Ovary (tissue), 9 donors: ENCODE measurements around the gene CCT3. TPM values are rescaled to one million over a fixed set of nuclear protein-coding genes. Genes with fewer than 3 reads are reported as not detected.

ENCODE experiments used
- DNase-seq, 5 donors: peaks; one replicate each; pipeline ENCODE4 v3.0.0-alpha.2; 2019 to 2020
- H3K27ac ChIP-seq, 2 donors: fragments of 200-600 bp; one replicate each; pipeline versions ENCODE4 v1.5.1 to v1.8.0; 2019 to 2022
- H3K27me3 ChIP-seq: fragments of 200-600 bp; one replicate; pipeline ENCODE4 v1.8.0; 2022
- H3K36me3 ChIP-seq: fragments of 200-600 bp; sonication (generic); one replicate; pipeline ENCODE4 v1.5.1; 2019
- H3K4me1 ChIP-seq: one replicate; pipeline ENCODE4 v1.8.1; 2013; ENCODE audit warnings: mild to moderate bottlenecking, moderate library complexity; ENCODE audit not compliant: insufficient read depth
- H3K4me3 ChIP-seq: fragments of 200-600 bp; sonication (generic); one replicate; pipeline ENCODE4 v1.5.1; 2017
- H3K9me3 ChIP-seq, 2 donors: fragments of 200-600 bp in 1 of 2; sonication (generic) in 1 of 2; one replicate each; pipeline versions ENCODE4 v1.5.1 to v1.8.1; 2013 to 2019; ENCODE audit warnings: mild to moderate bottlenecking in 1 of 2, moderate library complexity in 1 of 2
- CTCF ChIP-seq, 3 donors: fragments of 450-650 bp in 2 of 3; fragments of 200-600 bp in 1 of 3; IDR thresholded peaks; one replicate each; pipeline versions ENCODE4 v1.5.1 to v1.8.0; 2016 to 2022; ENCODE audit warnings: antibody characterized with exemption in 3 of 3, mild to moderate bottlenecking in 1 of 3
- EP300 ChIP-seq: sonication (generic); formaldehyde crosslinking; IDR thresholded peaks from one replicate; pipeline ENCODE4 v1.6.1; 2017; ENCODE audit warnings: antibody characterized with exemption
- POLR2A ChIP-seq: fragments of 450-650 bp; IDR thresholded peaks from one replicate; pipeline ENCODE4 v1.6.1; 2017; ENCODE audit warnings: antibody characterized with exemption, mild to moderate bottlenecking, moderate library complexity
- whole genome bisulfite sequencing, 3 donors: extraction: QIAGEN DNeasy Blood & Tissue Kit in 1 of 3; methylation state at CpG; one replicate each; pipeline versions ENCODE4 v1.1.5 to v1.1.7; 2013 to 2017; 5-methylcytosine and 5-hydroxymethylcytosine counted together
- intact Hi-C, 4 donors: fragments of 100-400 bp; cut with DNase I; formaldehyde crosslinking; loops; one replicate each; pipeline versions ENCODE4 v1.11.0 to v1.15.1; 2022 to 2023
- polyA plus RNA-seq, 2 donors: library from polyadenylated mRNA; stranded (reverse); fragments of 200-250 nt in 1 of 2; fragments of 350-450 nt in 1 of 2; fragmentation: Illumina TruSeq in 1 of 2; extraction: RNeasy Lipid Tissue Mini Kit (QIAGEN cat#74804) in 1 of 2; gene quantifications; one replicate each; pipeline ENCODE4 v1.2.3, GENCODE V29; 2013 to 2014
- total RNA-seq, 7 donors: library from RNA; depleted of rRNA in 2 of 7; stranded (reverse); fragments of >200 nt in 2 of 7; fragmentation: NEBNext Ultra II Directional in 3 of 7; extraction: Animal tissue kit (Norgen Biotek cat#: 25700) in 3 of 7; gene quantifications; one replicate each; pipeline versions ENCODE4 v1.1.0 to v1.2.4, GENCODE V29; 2016 to 2023
- donor health status: DM: no; HTN: no; CAD: no; lungs with moderate emphysema.
- donor health status: DM: no; HTN: no; CAD: no.
- donor health status: Bipolar disorder and iron deficiency.
- donor health status: DM: yes; HTN: yes; CAD: no.
- donor health status: DM: no; HTN: no; CAD: no.
- donor health status: DM: yes; HTN: yes; CAD: no.

The CCT3 gene
- total and polyA plus RNA-seq, 9 donors: 119 to 230 (median 175) TPM

DNA sequence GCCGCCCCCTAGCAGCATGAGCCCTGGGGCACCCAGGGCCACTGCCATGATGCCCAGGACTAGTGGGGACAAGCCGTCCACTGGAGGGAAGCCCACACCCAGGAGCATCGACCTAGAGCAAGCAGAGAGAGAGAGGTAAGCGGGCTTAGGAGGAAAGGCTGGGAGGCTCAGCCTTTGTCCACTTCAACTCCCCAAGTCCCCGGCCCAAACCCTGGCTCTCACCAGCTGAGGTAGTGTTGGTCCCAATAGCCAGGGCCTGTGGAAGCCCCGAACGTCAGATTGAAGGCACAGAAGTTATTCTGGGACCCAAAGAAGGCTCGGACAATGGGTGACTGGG is 45.0 kb downstream of the CCT3 start:
- TF ChIP-seq CTCF (IDR thresholded peaks at IDR 0.05): no peak
- TF ChIP-seq EP300: no peak
- no peak for TF ChIP-seq POLR2A
- H3K27me3 ChIP-seq: no peaks in the 10 kb centered on the region
- H3K27ac ChIP-seq: peak overlapping the region in 1 of 2 donors; percentile 12
- 85 to 88% (median 86%) methylated on average over 8 of the region's 8 CpGs for WGBS, 3 donors
- H3K4me3 ChIP-seq: no peak overlapping the region
- H3K9me3 ChIP-seq: no peaks in the 10 kb centered on the region
- peaks cover 7% of the 10 kb centered on the region for H3K4me1 ChIP-seq
- no peak for DNase-seq
- intact Hi-C loops: no loop called here
- H3K36me3 ChIP-seq: no peaks in the 10 kb centered on the region

DNA sequence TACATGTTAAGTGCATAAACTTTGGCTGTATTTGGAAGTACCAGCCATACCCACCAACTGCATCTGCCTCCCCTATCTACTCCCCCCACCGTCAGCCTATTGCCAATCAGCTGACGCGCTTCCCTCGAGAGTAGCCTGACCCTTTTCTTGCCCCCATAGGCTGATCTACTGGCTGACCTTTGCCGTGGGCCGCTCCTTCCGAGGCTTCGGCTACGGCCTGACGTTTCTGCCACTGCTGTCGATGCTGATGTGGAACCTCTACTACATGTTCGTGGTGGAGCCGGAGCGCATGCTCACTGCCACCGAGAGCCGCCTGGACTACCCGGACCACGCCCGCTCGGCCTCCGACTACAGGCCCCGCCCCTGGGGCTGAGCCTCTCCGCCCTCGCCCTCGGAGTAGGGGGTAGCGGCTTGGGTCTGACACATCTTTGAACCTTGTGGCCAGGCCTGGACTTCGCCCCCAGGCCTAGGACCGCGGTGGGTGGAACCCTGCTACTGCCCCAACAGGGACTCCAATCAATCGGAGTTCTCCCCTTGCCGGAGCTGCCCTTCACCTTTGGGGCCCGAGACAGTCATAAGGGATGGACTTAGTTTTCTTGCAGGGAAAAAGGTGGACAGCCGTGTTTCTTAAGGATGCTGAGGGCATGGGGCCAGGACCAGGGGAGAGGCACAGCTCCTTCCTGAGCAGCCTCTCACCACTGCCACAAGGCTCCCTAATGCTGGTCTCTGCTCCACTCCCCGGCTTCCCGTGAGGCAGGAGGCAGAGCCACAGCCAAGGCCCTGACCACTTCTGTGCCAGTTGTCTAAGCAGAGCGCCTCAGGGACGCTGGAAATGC is 46.6 kb downstream of the CCT3 start:
- no peaks in the 10 kb centered on the region for H3K36me3 ChIP-seq
- 3 to 6% (median 4%) methylated on average over 32 to 37 of the region's 37 CpGs for WGBS, 3 donors
- TF ChIP-seq EP300 (no peak), CTCF (IDR thresholded peaks at IDR 0.05) (no peak), POLR2A (no peak)
- DNase-seq: peak; percentile 88 to 91 (median 89)
- no peaks in the 10 kb centered on the region for H3K9me3 ChIP-seq
- no peaks in the 10 kb centered on the region for H3K27me3 ChIP-seq
- H3K4me3 ChIP-seq: peak overlapping the region; percentile 45
- peaks cover 7% of the 10 kb centered on the region for H3K4me1 ChIP-seq
- intact Hi-C loops: no loop called here
- H3K27ac ChIP-seq: peak overlapping the region; percentile 75 to 85

DNA sequence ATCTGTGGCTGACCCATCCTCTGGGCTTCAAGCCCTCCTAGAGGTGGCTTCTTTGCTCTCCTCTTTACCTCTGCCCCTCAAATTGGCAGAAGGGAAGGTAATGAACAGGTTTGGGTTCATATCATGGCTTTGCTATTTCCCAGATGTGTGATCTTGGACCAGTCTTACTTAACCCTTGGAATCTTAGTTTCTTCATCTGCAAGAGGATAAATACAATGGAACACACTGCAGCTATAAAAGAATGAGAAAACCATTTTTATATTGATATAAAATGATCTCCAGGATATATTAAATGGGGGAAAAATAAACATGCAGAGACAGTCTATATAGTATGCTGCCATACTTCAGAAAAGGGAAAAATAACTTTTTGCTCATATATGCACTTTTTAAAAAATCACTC is 48.2 kb downstream of the CCT3 start:
- no peak for TF ChIP-seq POLR2A
- no peak for TF ChIP-seq EP300
- no peak for DNase-seq
- Histone ChIP-seq H3K27ac (no peak overlapping the region), H3K36me3 (no peaks in the 10 kb centered on the region), H3K27me3 (no peaks in the 10 kb centered on the region), H3K4me3 (no peak overlapping the region), H3K4me1 (peaks cover 3% of the 10 kb centered on the region), H3K9me3 (no peaks in the 10 kb centered on the region)
- intact Hi-C loops: no loop called here

DNA sequence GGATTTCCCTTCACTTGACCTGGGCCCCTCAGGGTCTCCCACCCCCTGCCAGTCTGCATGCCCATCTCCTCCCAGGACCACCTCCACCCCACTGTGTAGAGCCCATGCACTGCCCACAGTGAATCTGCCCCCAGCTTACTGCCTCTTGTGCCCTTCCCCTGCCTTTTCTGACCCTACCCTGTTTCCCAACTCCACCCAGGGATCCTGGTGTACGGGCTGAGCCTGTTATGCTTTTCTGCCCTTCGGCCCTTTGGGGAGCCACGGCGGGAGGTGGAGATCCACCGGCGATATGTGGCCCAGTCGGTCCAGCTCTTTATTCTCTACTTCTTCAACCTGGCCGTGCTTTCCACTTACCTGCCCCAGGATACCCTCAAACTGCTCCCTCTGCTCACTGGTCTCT is 52.0 kb downstream of the CCT3 start:
- intact Hi-C loops: no loop called here
- 90 to 92% (median 90%) methylated on average over 8 of the region's 8 CpGs for WGBS, 3 donors
- TF ChIP-seq CTCF (IDR thresholded peaks at IDR 0.05): no peak
- no peak for TF ChIP-seq POLR2A
- TF ChIP-seq EP300: no peak
- H3K4me3 ChIP-seq: no peak overlapping the region
- no peaks in the 10 kb centered on the region for H3K36me3 ChIP-seq
- H3K27ac ChIP-seq: no peak overlapping the region
- no peak for DNase-seq
- H3K9me3 ChIP-seq: no peaks in the 10 kb centered on the region
- no peaks in the 10 kb centered on the region for H3K27me3 ChIP-seq
- H3K4me1 ChIP-seq: peaks cover 7% of the 10 kb centered on the region

GRCh38 chr1:156285437-156285836 is 52.7 kb downstream of the CCT3 start:
- Histone ChIP-seq H3K9me3 (no peaks in the 10 kb centered on the region), H3K36me3 (no peaks in the 10 kb centered on the region), H3K27me3 (no peaks in the 10 kb centered on the region), H3K4me1 (peaks cover 7% of the 10 kb centered on the region), H3K27ac (no peak overlapping the region), H3K4me3 (no peak overlapping the region)
- intact Hi-C loops: no loop called here
- 87 to 94% (median 88%) methylated on average over 18 to 21 of the region's 21 CpGs for WGBS, 3 donors
- no peak for DNase-seq
- no peak for TF ChIP-seq CTCF (IDR thresholded peaks at IDR 0.05)
- TF ChIP-seq EP300: no peak
- TF ChIP-seq POLR2A: no peak
